ENCODE results near the gene CD300LD.
"Not testable (repeated sequence)": the region's sequence is repeated elsewhere in the genome, so short reads cannot be mapped to it uniquely, and the experiment has no call there.

The CD300LD gene

GRCh38 chr17:74563358-74563757 lies 28.7 kb downstream of the CD300LD start:
- no peak for TF ChIP-seq JUND (IDR thresholded peaks at IDR 0.05; ENCODE audit: low read depth)
- in situ Hi-C loops (cut with HindIII; ENCODE audit: low pct_unique_long_range_greater_than_20kb, low sequenced_read_pairs), result no loop called here
- no peak for DNase-seq (ENCODE audit: low read depth in 1 of 2, low spot score in 1 of 2)

DNA sequence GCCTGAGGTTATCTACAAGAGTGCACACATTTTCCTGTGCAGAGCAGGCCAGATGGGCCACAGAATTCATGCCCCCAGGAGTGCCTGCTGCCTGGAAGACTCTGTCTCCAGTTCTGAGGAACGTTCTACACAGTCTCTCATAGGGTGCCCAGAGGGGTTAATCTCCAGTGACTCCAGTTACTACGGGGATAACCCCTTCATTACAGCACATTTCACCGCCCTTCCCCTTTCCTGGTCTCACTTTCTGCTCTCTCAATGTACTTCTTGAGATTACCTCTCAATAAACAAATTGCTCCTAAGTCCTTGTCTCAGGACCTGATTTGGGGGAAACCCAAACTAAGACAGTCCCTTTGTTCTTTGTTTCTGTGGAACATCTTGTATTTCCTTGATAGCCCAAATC lies 30.5 kb downstream of the CD300LD start:
- in situ Hi-C loops (cut with HindIII; ENCODE audit: low pct_unique_long_range_greater_than_20kb, low sequenced_read_pairs), result no loop called here
- no peak for TF ChIP-seq JUND (IDR thresholded peaks at IDR 0.05; ENCODE audit: low read depth)
- DNase-seq (ENCODE audit: low read depth in 1 of 2, low spot score in 1 of 2), result no peak

- in situ Hi-C loops (cut with HindIII; ENCODE audit: low pct_unique_long_range_greater_than_20kb, low sequenced_read_pairs), result no loop called here
- TF ChIP-seq JUND (IDR thresholded peaks at IDR 0.05; ENCODE audit: low read depth), result no peak
- DNase-seq (ENCODE audit: low read depth in 1 of 2, low spot score in 1 of 2), result no peak
Measured at GRCh38 chr17:74558882-74559519, 33.1 kb downstream of the CD300LD start.

DNA sequence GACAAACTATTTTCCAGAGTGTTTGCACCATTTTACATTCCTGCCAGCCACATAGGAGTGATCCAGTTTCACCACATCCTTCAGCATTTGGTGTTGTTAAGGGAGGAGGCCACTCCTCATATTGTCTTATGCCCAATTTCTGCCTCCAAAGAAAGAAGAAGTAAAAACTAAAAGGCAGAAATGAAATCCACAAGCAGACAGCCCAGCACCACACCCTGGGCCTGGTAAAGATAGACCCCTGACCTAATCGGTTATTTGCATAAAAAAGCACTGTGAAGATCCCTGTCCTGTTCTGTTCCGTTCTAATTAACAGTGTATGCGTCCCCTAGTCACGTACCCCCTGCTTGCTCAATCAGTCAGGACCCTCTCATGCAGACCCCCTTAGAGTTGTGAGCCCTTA lies 33.7 kb downstream of the CD300LD start:
- in situ Hi-C loops (cut with HindIII; ENCODE audit: low pct_unique_long_range_greater_than_20kb, low sequenced_read_pairs); DNase-seq (ENCODE audit: low read depth in 1 of 2, low spot score in 1 of 2): not testable (repeated sequence)

GRCh38 chr17:74555427-74555940 lies 36.6 kb downstream of the CD300LD start:
- TF ChIP-seq JUND (IDR thresholded peaks at IDR 0.05; ENCODE audit: low read depth), result no peak

DNA sequence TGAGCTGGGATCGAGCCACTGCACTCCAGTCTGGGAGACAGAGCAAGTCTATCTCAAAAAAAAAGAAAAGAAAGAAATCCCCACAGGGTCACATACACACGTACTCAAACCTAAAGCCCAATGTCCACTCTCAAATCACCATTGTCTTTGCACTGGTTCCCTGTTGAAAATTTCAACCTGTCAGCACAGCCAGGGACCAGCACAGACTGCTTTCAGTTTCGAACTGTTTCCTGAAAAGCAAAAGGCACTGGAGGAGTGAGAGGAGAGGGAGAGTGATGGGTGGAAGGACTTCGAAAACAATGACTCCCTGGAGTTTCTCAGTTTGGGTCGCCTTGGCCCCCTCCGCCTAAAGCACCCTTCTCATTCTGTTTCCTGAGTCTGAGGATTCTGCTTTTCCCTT lies 37.2 kb downstream of the CD300LD start:
- DNase-seq (ENCODE audit: low read depth in 1 of 2, low spot score in 1 of 2), result no peak
- in situ Hi-C loops (cut with HindIII; ENCODE audit: low pct_unique_long_range_greater_than_20kb, low sequenced_read_pairs), result no loop called here
- TF ChIP-seq JUND (IDR thresholded peaks at IDR 0.05; ENCODE audit: low read depth), result no peak

More at GRCh38 chr17:74555427-74555940, 36.6 kb downstream of the CD300LD start:
- no peak for DNase-seq (ENCODE audit: low read depth in 1 of 2, low spot score in 1 of 2)
- in situ Hi-C loops (cut with HindIII; ENCODE audit: low pct_unique_long_range_greater_than_20kb, low sequenced_read_pairs), result no loop called here

DNA sequence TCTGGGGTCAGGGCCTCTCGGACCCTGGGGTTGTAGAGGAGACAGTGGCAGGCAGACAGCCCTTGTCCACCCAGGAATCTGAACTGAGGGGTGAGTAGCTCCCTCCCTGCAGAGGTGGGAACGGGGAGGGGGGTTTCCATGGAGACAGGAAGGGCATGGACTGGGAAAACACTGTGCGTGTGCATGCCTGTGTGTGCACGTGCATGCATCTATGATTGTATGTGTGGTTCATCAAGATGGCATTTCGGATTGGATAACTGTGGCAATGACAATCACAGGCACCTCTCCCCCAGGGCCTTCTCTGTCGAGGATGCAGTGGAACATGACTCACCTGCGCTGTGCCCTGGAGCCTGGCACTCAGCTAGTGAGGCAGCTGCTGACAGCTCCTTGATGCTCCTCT lies 40.0 kb downstream of the CD300LD start:
- in situ Hi-C loops (cut with HindIII; ENCODE audit: low pct_unique_long_range_greater_than_20kb, low sequenced_read_pairs), result no loop called here
- no peak for DNase-seq (ENCODE audit: low read depth in 1 of 2, low spot score in 1 of 2)
- no peak for TF ChIP-seq JUND (IDR thresholded peaks at IDR 0.05; ENCODE audit: low read depth)

GRCh38 chr17:74550602-74551001 lies 41.5 kb downstream of the CD300LD start:
- no peak for TF ChIP-seq JUND (IDR thresholded peaks at IDR 0.05; ENCODE audit: low read depth)
- DNase-seq (ENCODE audit: low read depth in 1 of 2, low spot score in 1 of 2), result no peak
- in situ Hi-C loops (cut with HindIII; ENCODE audit: low pct_unique_long_range_greater_than_20kb, low sequenced_read_pairs), result no loop called here

- in situ Hi-C loops (cut with HindIII; ENCODE audit: low pct_unique_long_range_greater_than_20kb, low sequenced_read_pairs), result no loop called here
- TF ChIP-seq JUND (IDR thresholded peaks at IDR 0.05; ENCODE audit: low read depth), result no peak
- DNase-seq (ENCODE audit: low read depth in 1 of 2, low spot score in 1 of 2), result no peak
Measured at GRCh38 chr17:74549343-74549742, 42.7 kb downstream of the CD300LD start.

DNA sequence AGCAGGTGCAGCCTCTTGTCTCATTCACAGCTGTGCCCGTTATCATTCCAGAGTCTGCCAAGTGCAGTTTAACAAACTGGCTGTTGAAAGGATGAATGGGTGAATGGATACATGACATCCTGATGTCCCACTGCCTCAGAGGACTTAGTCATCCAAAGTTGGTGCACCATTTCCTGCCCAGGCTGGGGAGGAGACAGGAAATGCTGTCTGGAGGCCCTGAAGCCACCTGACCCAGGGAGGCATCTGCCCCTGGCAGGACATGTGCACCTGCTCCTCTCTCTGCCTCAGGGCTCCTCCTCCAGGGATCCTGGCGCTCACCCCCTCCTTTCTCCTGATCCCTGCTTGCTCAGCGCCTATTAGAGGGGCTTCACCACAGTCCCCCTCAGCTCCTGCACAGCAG lies 44.3 kb downstream of the CD300LD start:
- TF ChIP-seq JUND (IDR thresholded peaks at IDR 0.05; ENCODE audit: low read depth), result no peak
- in situ Hi-C loops (cut with HindIII; ENCODE audit: low pct_unique_long_range_greater_than_20kb, low sequenced_read_pairs), result no loop called here
- no peak for DNase-seq (ENCODE audit: low read depth in 1 of 2, low spot score in 1 of 2)

DNA sequence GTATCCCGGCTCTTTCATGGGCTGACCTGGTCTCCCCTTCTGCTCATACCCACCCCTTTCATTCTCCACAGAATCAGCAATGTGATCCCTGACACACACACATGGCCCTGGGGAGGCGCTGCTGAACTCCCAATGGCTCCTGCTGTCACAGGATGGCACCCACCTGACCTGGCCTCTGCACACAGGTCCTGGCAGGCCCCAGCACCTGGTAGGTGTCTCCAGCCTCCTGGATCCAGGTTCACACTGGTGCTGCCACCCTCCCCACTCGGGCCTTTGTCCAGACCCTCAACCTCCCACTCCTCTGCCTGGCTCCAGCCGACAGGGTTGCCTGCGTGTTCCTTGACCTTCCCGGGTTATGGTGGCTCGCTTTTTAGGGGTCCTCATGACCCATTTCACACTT lies 44.8 kb downstream of the CD300LD start:
- no peak for TF ChIP-seq JUND (IDR thresholded peaks at IDR 0.05; ENCODE audit: low read depth)
- no peak for DNase-seq (ENCODE audit: low read depth in 1 of 2, low spot score in 1 of 2)
- in situ Hi-C loops (cut with HindIII; ENCODE audit: low pct_unique_long_range_greater_than_20kb, low sequenced_read_pairs), result no loop called here

- DNase-seq (ENCODE audit: low read depth in 1 of 2, low spot score in 1 of 2), result no peak
- TF ChIP-seq JUND (IDR thresholded peaks at IDR 0.05; ENCODE audit: low read depth), result no peak
- in situ Hi-C loops (cut with HindIII; ENCODE audit: low pct_unique_long_range_greater_than_20kb, low sequenced_read_pairs), result no loop called here
Measured at GRCh38 chr17:74546586-74546985, 45.5 kb downstream of the CD300LD start.

DNA sequence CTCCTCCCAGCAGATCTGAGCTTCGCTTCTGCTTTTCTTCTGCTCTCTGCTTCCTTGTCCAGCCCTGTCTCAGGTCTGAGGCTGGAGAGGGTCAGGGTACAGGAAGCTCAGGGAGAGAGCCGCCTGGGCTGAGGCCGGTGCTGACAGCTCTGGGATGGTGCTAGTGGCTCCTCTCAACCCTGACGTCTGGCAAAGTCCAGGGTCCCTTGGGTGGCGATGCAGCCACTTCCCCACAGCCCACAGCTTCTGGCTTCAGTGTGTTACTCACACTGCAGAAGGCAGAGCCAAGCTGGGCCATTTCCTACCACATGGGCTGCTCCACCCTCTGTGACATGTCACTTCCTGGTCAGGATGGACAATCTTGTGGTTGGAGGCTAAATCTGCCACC lies 46.2 kb downstream of the CD300LD start, which contains the start of gene CD300C:
Gene CD300C (minus strand): TSS at position 273 of the 388 bp plus-strand sequence. CDS start 333 bp downstream, outside the sequence.
- in situ Hi-C loops (cut with HindIII; ENCODE audit: low pct_unique_long_range_greater_than_20kb, low sequenced_read_pairs), result no loop called here
- TF ChIP-seq JUND (IDR thresholded peaks at IDR 0.05; ENCODE audit: low read depth), result no peak

More for the DNA sequence above, 46.2 kb downstream of the CD300LD start, which contains the start of gene CD300C:
- no peak for DNase-seq (ENCODE audit: low read depth in 1 of 2, low spot score in 1 of 2)

Measured in T47D (cell line).